Hematopoietic multipotent progenitor cell treated with erythropoietin and hydrocortisone succinate and interleukin-3 and kit ligand, for 17 days (in vitro differentiated cells): ENCODE measurements around the gene KRTAP3-1.
"Not testable (repeated sequence)": the region's sequence is repeated elsewhere in the genome, so short reads cannot be mapped to it uniquely, and the experiment has no call there.

Experiments
- DNase-seq: peaks from one replicate; pipeline ENCODE4 v3.0.0-alpha.2; 2015; ENCODE audit warnings: low spot score

KRTAP3-1 gene

GRCh38 chr17:41015454-41015853 is 6.5 kb upstream of the KRTAP3-1 start:
- no peak for DNase-seq

GRCh38 chr17:41013606-41014005 is 4.7 kb upstream of the KRTAP3-1 start:
- DNase-seq: no peak

GRCh38 chr17:41013181-41013580 is 4.3 kb upstream of the KRTAP3-1 start:
- no peak for DNase-seq

GRCh38 chr17:41012326-41013120 is 3.6 kb upstream of the KRTAP3-1 start:
- DNase-seq: no peak

GRCh38 chr17:41010441-41010840 is 1.5 kb upstream of the KRTAP3-1 start:
- no peak for DNase-seq

- no peak for DNase-seq
Measured at GRCh38 chr17:41009936-41010335, 1.0 kb upstream of the KRTAP3-1 start.

- no peak for DNase-seq
Measured at GRCh38 chr17:41009301-41009760, 403 bp upstream of the KRTAP3-1 start.

- DNase-seq: no peak
Measured at GRCh38 chr17:41004397-41004796, 4.5 kb downstream of the KRTAP3-1 start.

GRCh38 chr17:41003926-41004325 is 5.0 kb downstream of the KRTAP3-1 start:
- DNase-seq: no peak

GRCh38 chr17:41002814-41003213 is 6.1 kb downstream of the KRTAP3-1 start:
- DNase-seq: no peak

GRCh38 chr17:41001795-41002194 is 7.1 kb downstream of the KRTAP3-1 start:
- DNase-seq: no peak

GRCh38 chr17:40999563-40999962 is 9.4 kb downstream of the KRTAP3-1 start, which contains the start of gene KRTAP3-2:
Gene KRTAP3-2 (minus strand): TSS chr17:40999906. CDS start chr17:40999853, 53 bp downstream.
- DNase-seq: not testable (repeated sequence)

GRCh38 chr17:40997361-40997760 is 11.6 kb downstream of the KRTAP3-1 start:
- no peak for DNase-seq

- no peak for DNase-seq
Measured at GRCh38 chr17:40996829-40997228, 12.1 kb downstream of the KRTAP3-1 start.

- no peak for DNase-seq
Measured at GRCh38 chr17:40995116-40995515, 13.8 kb downstream of the KRTAP3-1 start.

GRCh38 chr17:40993839-40994238 is 15.1 kb downstream of the KRTAP3-1 start, which contains the start of gene KRTAP3-3:
Gene KRTAP3-3 (minus strand): TSS chr17:40994164. CDS start chr17:40994097, 67 bp downstream.
- DNase-seq: no peak

- DNase-seq: no peak
Measured at GRCh38 chr17:40993084-40993483, 15.8 kb downstream of the KRTAP3-1 start.

- DNase-seq: no peak
Measured at GRCh38 chr17:40992666-40993065, 16.3 kb downstream of the KRTAP3-1 start.

- no peak for DNase-seq
Measured at GRCh38 chr17:40986920-40987319, 22.0 kb downstream of the KRTAP3-1 start.

GRCh38 chr17:40984226-40984625 is 24.7 kb downstream of the KRTAP3-1 start, which contains the start of gene KRT40:
Gene KRT40 (minus strand): TSS chr17:40984326. CDS start chr17:40984273, 53 bp downstream.
- DNase-seq: no peak

GRCh38 chr17:40981115-40981514 is 27.8 kb downstream of the KRTAP3-1 start:
- no peak for DNase-seq

- DNase-seq: no peak
Measured at GRCh38 chr17:40980596-40980995, 28.3 kb downstream of the KRTAP3-1 start.

GRCh38 chr17:40980117-40980516 is 28.8 kb downstream of the KRTAP3-1 start:
- no peak for DNase-seq
